NB4 (cell line): Measurements from ENCODE around the gene TAF10.

Source experiments
- POLR2A ChIP-seq: IDR thresholded peaks from 2 replicates; pipeline ENCODE4 v1.6.1; 2011; ENCODE audit warnings: mild to moderate bottlenecking; ENCODE audit not compliant: insufficient read length; ENCODE audit errors: extremely low read depth
- TF ChIP-seq, protein P1 (sequence below): IDR thresholded peaks from one replicate; pipeline ENCODE4 v1.5.1; 2012; ENCODE audit warnings: low read depth, low read length

- no peak for TF ChIP-seq POLR2A
- TF ChIP-seq, protein P1, sequence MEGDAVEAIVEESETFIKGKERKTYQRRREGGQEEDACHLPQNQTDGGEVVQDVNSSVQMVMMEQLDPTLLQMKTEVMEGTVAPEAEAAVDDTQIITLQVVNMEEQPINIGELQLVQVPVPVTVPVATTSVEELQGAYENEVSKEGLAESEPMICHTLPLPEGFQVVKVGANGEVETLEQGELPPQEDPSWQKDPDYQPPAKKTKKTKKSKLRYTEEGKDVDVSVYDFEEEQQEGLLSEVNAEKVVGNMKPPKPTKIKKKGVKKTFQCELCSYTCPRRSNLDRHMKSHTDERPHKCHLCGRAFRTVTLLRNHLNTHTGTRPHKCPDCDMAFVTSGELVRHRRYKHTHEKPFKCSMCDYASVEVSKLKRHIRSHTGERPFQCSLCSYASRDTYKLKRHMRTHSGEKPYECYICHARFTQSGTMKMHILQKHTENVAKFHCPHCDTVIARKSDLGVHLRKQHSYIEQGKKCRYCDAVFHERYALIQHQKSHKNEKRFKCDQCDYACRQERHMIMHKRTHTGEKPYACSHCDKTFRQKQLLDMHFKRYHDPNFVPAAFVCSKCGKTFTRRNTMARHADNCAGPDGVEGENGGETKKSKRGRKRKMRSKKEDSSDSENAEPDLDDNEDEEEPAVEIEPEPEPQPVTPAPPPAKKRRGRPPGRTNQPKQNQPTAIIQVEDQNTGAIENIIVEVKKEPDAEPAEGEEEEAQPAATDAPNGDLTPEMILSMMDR, result no peak
These were observed 40.2 kb upstream of the TAF10 start for GRCh38 chr11:6652182-6652581.
